SU-DHL-6 (cell line): ENCODE results near the gene ALK.

Source experiments
- H2AFZ ChIP-seq: fragments of 200-600 bp; sonication (generic); 2 replicates; pipeline ENCODE4 v1.6.1; 2014; ENCODE audit warnings: low read depth, mild to moderate bottlenecking, moderate library complexity, mixed read lengths, antibody characterized with exemption, low read length; ENCODE audit not compliant: severe bottlenecking
- H3F3A ChIP-seq: fragments of 200-600 bp; shearing (Covaris generic); 2 replicates; pipeline ENCODE4 v1.6.0; 2016; ENCODE audit warnings: antibody characterized with exemption, mild to moderate bottlenecking; ENCODE audit not compliant: insufficient read depth
- H3K27ac ChIP-seq: fragments of 200-600 bp; sonication (generic); 2 replicates; pipeline ENCODE4 v1.5.1; 2016; ENCODE audit warnings: low read depth, mild to moderate bottlenecking, low read length, moderate library complexity, mixed read lengths
- H3K27me3 ChIP-seq: fragments of 200-600 bp; sonication (generic), shearing (Covaris generic); 2 replicates; pipeline ENCODE4 v1.6.0; 2014; ENCODE audit warnings: mild to moderate bottlenecking, low read length
- H3K36me3 ChIP-seq: fragments of 200-600 bp; sonication (generic); 2 replicates; pipeline ENCODE4 v1.6.1; 2014; ENCODE audit warnings: mild to moderate bottlenecking, low read length, mixed read lengths
- H3K4me2 ChIP-seq: fragments of 300-600, 200-600 bp; shearing (Covaris generic), sonication (generic); 2 replicates; pipeline ENCODE4 v1.6.0; 2014; ENCODE audit warnings: low read length, low read depth, mild to moderate bottlenecking; ENCODE audit not compliant: poor library complexity, severe bottlenecking
- H3K4me3 ChIP-seq: fragments of 200-600 bp; sonication (generic); 2 replicates; pipeline ENCODE4 v1.5.1; 2014; ENCODE audit warnings: antibody characterized with exemption, low read length, mild to moderate bottlenecking, mixed read lengths; ENCODE audit not compliant: insufficient read depth, poor library complexity, severe bottlenecking
- H3K79me2 ChIP-seq: fragments of 200-600 bp; sonication (generic); 2 replicates; pipeline ENCODE4 v1.6.1; 2014; ENCODE audit warnings: mild to moderate bottlenecking, low read length, moderate library complexity; ENCODE audit not compliant: insufficient read depth
- H3K9ac ChIP-seq: fragments of 200-600 bp; sonication (generic); 2 replicates; pipeline ENCODE4 v1.7.0; 2014; ENCODE audit warnings: mild to moderate bottlenecking, low read length
- H3K9me2 ChIP-seq: fragments of 200-600 bp; sonication (generic); replicated peaks from 2 replicates; pipeline ENCODE4 v1.6.1; 2014; ENCODE audit warnings: low read length; ENCODE audit not compliant: insufficient read depth
- H3K9me3 ChIP-seq: fragments of 200-600 bp; sonication (generic); 2 replicates; pipeline ENCODE4 v1.6.1; 2014; ENCODE audit warnings: low read length, mixed read lengths; ENCODE audit not compliant: insufficient read depth
- H4K20me1 ChIP-seq: fragments of 200-600 bp; sonication (generic); 2 replicates; pipeline ENCODE4 v1.6.1; 2014; ENCODE audit warnings: low read depth, mild to moderate bottlenecking, antibody characterized with exemption, low read length, moderate library complexity, mixed read lengths
- EZH2phosphoT487 ChIP-seq: fragments of 200-600 bp; sonication (generic), shearing (Covaris generic); conservative IDR thresholded peaks from 2 replicates; pipeline ENCODE4 v1.6.1; 2018; ENCODE audit warnings: mild to moderate bottlenecking, antibody characterized with exemption, low read length, moderate library complexity, mixed read lengths
- TF ChIP-seq, protein P1 (sequence below): fragments of 200-600 bp; sonication (generic); IDR thresholded peaks from one replicate; pipeline ENCODE4 v1.5.1; 2017; ENCODE audit warnings: antibody characterized with exemption, mild to moderate bottlenecking, low read length, moderate library complexity; ENCODE audit not compliant: insufficient read depth, poor library complexity, severe bottlenecking

Gene ALK

DNA sequence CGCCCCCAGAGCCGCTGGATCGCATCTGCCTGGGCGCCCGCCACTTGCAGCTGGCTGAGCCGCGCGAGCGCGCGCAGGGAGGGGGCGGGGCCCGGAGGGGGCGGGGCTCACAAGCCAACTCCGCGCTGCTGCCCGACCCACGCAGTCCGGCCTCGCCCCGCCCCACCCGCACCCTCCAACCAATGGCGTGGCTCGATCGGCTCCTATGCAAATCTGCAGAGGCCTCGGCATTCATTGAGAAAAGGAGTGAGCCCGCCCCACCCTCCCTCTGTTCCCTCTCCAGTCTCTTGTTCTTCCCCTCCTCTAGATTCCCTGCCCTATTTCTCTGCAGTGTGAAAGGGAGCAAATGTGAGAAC, at the start of gene ALK:
Gene ALK (minus strand): TSS at position 27 of the 356 bp plus-strand sequence. CDS start 927 bp downstream, outside the sequence.
- no peak within 1 kb of the TSS for H3K27ac ChIP-seq
- no peaks in the 10 kb centered on the region for H3K79me2 ChIP-seq
- H3K4me2 ChIP-seq = no peak within 1 kb of the TSS
- no peak within 1 kb of the TSS for H2AFZ ChIP-seq
- no peaks in the 10 kb centered on the region for H3F3A ChIP-seq
- TF ChIP-seq EZH2phosphoT487 = no peak
- TF ChIP-seq, protein P1, sequence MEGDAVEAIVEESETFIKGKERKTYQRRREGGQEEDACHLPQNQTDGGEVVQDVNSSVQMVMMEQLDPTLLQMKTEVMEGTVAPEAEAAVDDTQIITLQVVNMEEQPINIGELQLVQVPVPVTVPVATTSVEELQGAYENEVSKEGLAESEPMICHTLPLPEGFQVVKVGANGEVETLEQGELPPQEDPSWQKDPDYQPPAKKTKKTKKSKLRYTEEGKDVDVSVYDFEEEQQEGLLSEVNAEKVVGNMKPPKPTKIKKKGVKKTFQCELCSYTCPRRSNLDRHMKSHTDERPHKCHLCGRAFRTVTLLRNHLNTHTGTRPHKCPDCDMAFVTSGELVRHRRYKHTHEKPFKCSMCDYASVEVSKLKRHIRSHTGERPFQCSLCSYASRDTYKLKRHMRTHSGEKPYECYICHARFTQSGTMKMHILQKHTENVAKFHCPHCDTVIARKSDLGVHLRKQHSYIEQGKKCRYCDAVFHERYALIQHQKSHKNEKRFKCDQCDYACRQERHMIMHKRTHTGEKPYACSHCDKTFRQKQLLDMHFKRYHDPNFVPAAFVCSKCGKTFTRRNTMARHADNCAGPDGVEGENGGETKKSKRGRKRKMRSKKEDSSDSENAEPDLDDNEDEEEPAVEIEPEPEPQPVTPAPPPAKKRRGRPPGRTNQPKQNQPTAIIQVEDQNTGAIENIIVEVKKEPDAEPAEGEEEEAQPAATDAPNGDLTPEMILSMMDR = no peak
- H3K9ac ChIP-seq = no peak within 1 kb of the TSS
- no peaks in the 10 kb centered on the region for H4K20me1 ChIP-seq
- no peaks in the 10 kb centered on the region for H3K27me3 ChIP-seq
- H3K9me2 ChIP-seq = no peaks in the 10 kb centered on the region
- no peaks in the 10 kb centered on the region for H3K9me3 ChIP-seq
- H3K4me3 ChIP-seq = no peak within 1 kb of the TSS
- H3K36me3 ChIP-seq = no peaks in the 10 kb centered on the region

DNA sequence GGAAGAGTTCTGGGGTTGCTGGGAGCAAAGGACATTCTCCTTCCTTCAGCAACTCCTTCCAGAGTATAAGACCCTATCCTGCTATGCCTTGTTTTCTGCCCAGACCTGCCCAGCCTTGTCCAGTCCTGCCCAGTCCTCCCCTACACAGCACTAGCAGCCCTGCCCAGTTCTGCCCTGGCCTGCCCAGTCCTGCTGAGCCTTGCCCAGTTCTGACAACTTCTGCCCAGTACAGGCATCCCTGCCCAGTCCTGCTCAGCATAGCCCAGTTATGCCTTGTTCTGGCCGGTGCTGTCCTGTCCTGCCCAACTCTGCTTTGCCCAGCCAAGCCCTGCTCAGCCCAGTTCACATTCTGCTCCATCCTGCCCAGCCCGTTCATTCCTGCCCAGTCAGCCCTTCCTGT, 44.9 kb upstream of the ALK start:
- no peaks in the 10 kb centered on the region for H4K20me1 ChIP-seq
- H3F3A ChIP-seq = no peaks in the 10 kb centered on the region
- H3K36me3 ChIP-seq = no peaks in the 10 kb centered on the region
- no peaks in the 10 kb centered on the region for H3K9me2 ChIP-seq
- TF ChIP-seq EZH2phosphoT487 = no peak
- TF ChIP-seq, protein P1 = no peak
- H2AFZ ChIP-seq = no peak overlapping the region
- H3K4me3 ChIP-seq = no peak overlapping the region
- no peaks in the 10 kb centered on the region for H3K9me3 ChIP-seq
- no peak overlapping the region for H3K27ac ChIP-seq
- no peaks in the 10 kb centered on the region for H3K79me2 ChIP-seq
- H3K27me3 ChIP-seq = no peaks in the 10 kb centered on the region
- H3K4me2 ChIP-seq = no peak overlapping the region
- no peak overlapping the region for H3K9ac ChIP-seq

DNA sequence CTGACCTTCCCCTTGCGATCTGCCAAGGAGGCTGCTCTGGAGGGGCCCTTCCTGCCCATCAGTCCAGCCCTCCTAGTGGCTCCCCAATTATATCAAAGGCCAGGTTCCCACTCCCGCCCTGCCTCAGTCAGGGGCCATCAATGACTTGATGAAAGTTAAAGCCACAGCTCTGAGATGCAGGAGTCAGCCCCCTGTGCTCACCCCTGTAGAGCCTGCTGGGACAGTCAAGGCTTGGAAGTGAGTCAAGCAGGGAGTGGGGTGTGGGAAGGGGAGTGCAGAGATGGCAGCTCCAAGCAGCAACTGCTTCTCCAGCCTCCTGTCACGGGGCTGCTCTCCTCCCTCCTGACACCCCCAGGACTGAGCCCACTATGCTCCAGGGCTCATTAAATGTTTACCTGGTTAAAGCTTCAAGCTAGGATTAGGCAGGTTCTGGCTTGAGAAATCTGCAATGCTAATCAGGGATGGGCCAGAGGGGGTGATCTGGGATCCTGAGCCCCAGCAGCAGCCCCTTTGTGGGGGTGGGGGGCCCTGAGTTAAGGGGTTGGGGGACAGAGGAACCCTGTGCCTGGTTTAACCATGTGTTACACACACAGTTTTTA, 42.7 kb upstream of the ALK start:
- Histone ChIP-seq H3K9ac (no peak overlapping the region), H3K4me3 (no peak overlapping the region)
- no peak for TF ChIP-seq EZH2phosphoT487
- TF ChIP-seq, protein P1 = no peak

DNA sequence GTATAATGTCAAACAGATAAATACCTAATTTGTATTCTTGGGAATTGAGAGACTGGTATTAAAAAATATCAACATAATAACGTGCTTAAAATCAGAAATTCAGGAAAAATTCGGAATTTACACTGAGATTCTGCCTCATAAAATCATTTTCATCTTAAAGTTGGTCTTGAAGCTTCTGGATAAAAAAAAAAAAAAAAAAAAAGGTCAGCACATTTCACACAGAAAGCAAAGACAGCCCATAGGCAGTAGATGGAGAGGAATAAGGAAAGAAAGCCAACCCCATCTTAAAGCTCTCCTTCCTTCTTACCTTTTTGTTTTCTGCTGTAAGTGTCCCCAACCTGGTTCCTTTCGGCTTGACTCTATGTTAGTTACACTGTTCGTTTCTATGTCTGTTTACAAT, 41.5 kb upstream of the ALK start:
- TF ChIP-seq, protein P1 = no peak
- TF ChIP-seq EZH2phosphoT487 = no peak
- H3K27me3 ChIP-seq = no peaks in the 10 kb centered on the region
- no peak overlapping the region for H3K9ac ChIP-seq
- H3K79me2 ChIP-seq = no peaks in the 10 kb centered on the region
- no peaks in the 10 kb centered on the region for H3K36me3 ChIP-seq
- no peak overlapping the region for H3K27ac ChIP-seq
- H3K4me2 ChIP-seq = no peak overlapping the region
- no peak overlapping the region for H3K4me3 ChIP-seq
- no peak overlapping the region for H2AFZ ChIP-seq
- H3K9me2 ChIP-seq = no peaks in the 10 kb centered on the region
- H3K9me3 ChIP-seq = no peaks in the 10 kb centered on the region
- H4K20me1 ChIP-seq = no peaks in the 10 kb centered on the region
- no peaks in the 10 kb centered on the region for H3F3A ChIP-seq

More for the DNA sequence above, 42.7 kb upstream of the ALK start:
- Histone ChIP-seq H3K9me3 (no peaks in the 10 kb centered on the region), H3K79me2 (no peaks in the 10 kb centered on the region), H2AFZ (no peak overlapping the region), H3K27ac (no peak overlapping the region), H4K20me1 (no peaks in the 10 kb centered on the region), H3K9me2 (no peaks in the 10 kb centered on the region), H3F3A (no peaks in the 10 kb centered on the region), H3K36me3 (no peaks in the 10 kb centered on the region), H3K4me2 (no peak overlapping the region), H3K27me3 (no peaks in the 10 kb centered on the region)
